Keratinocyte (primary cell): Measurements from ENCODE around the gene VPS9D1. TPM values are rescaled to one million over a fixed set of nuclear protein-coding genes. Genes with fewer than 3 reads are reported as not detected.

Source experiments
- DNase-seq: peaks from one replicate; pipeline ENCODE4 v3.0.0-alpha.2; 2011; ENCODE audit warnings: low read depth, missing footprints, low spot score
- FAIRE-seq: peaks from 2 replicates; lab custom pipeline; 2011; peaks lifted over from hg19 to GRCh38; lab: Jason Lieb, UNC
- H2AFZ ChIP-seq: 2 replicates; pipeline ENCODE4 v1.6.0; 2012; ENCODE audit warnings: low read length, control low read depth, inconsistent platforms; ENCODE audit not compliant: control insufficient read depth
- H3K27ac ChIP-seq: 2 replicates; pipeline ENCODE4 v1.5.1; 2011; ENCODE audit warnings: low read length; ENCODE audit not compliant: control insufficient read depth, insufficient read depth
- H3K27me3 ChIP-seq: 3 replicates; pipeline ENCODE4 v1.6.0; 2011; ENCODE audit warnings: low read length; ENCODE audit not compliant: control insufficient read depth, insufficient read depth; ENCODE audit errors: extremely low read depth
- H3K36me3 ChIP-seq, 2 experiments: 2 replicates in 1 of 2; 3 replicates in 1 of 2; pipeline ENCODE4 v1.5.1; 2011; ENCODE audit warnings: low read length in 2 of 2, mild to moderate bottlenecking in 1 of 2; ENCODE audit not compliant: control insufficient read depth in 2 of 2, insufficient read depth in 2 of 2; ENCODE audit errors: extremely low read depth in 1 of 2
- H3K4me1 ChIP-seq: 3 replicates; pipeline ENCODE4 v1.5.1; 2011; ENCODE audit warnings: low read length; ENCODE audit not compliant: control insufficient read depth, insufficient read depth; ENCODE audit errors: extremely low read depth
- H3K4me2 ChIP-seq: 3 replicates; pipeline ENCODE4 v1.6.0; 2011; ENCODE audit warnings: low read depth, low read length; ENCODE audit not compliant: control insufficient read depth, insufficient read depth; ENCODE audit errors: extremely low read depth
- H3K4me3 ChIP-seq, 3 experiments: fragments of 200-600 bp in 1 of 3; sonication (generic) in 1 of 3; 2 replicates in 2 of 3; 3 replicates in 1 of 3; pipeline ENCODE4 v1.5.1; 2011 to 2016; ENCODE audit warnings: low read length in 3 of 3, mild to moderate bottlenecking in 3 of 3, control low read depth in 2 of 3, inconsistent platforms in 1 of 3, low read depth in 1 of 3, mixed read lengths in 1 of 3, mixed run types in 1 of 3, moderate library complexity in 1 of 3; ENCODE audit not compliant: control insufficient read depth in 2 of 3, insufficient read depth in 2 of 3; ENCODE audit errors: extremely low read depth in 1 of 3
- H3K79me2 ChIP-seq: 2 replicates; pipeline ENCODE4 v1.6.0; 2012; ENCODE audit warnings: low read length; ENCODE audit not compliant: control insufficient read depth, insufficient read depth
- H3K9ac ChIP-seq: 3 replicates; pipeline ENCODE4 v1.6.0; 2011; ENCODE audit warnings: low read length; ENCODE audit not compliant: control insufficient read depth, insufficient read depth; ENCODE audit errors: extremely low read depth
- H3K9me1 ChIP-seq: 3 replicates; pipeline ENCODE4 v1.6.0; 2011; ENCODE audit warnings: low read length; ENCODE audit not compliant: control insufficient read depth, insufficient read depth; ENCODE audit errors: extremely low read depth
- H3K9me3 ChIP-seq: 2 replicates; pipeline ENCODE4 v1.5.1; 2012; ENCODE audit warnings: low read depth, low read length; ENCODE audit not compliant: control insufficient read depth
- H4K20me1 ChIP-seq: 3 replicates; pipeline ENCODE4 v1.6.0; 2011; ENCODE audit warnings: low read length; ENCODE audit not compliant: control insufficient read depth, insufficient read depth; ENCODE audit errors: extremely low read depth
- EZH2 ChIP-seq: IDR thresholded peaks from one replicate; pipeline ENCODE4 v1.6.1; 2012; ENCODE audit warnings: inconsistent platforms, mild to moderate bottlenecking, low read length, moderate library complexity
- dilution Hi-C: fragments of 300-500 bp; cut with MboI; formaldehyde crosslinking; loops from one replicate; pipeline ENCODE4 v1.7.0; 2020; ENCODE audit warnings: low sequenced_read_pairs; ENCODE audit not compliant: extremely low pct_ligation_motif_present
- polyA plus RNA-seq, 5 experiments: library from polyadenylated mRNA; depleted of rRNA in 3 of 5; stranded (reverse) in 3 of 5; stranded (forward) in 1 of 5; unstranded in 1 of 5; fragments of >200 nt; gene quantifications; 1 replicate in 1 of 5; 2 replicates in 3 of 5; 3 replicates in 1 of 5; pipeline versions ENCODE4 v1.2.1 to v1.2.3, GENCODE V29; 2011 to 2012; ENCODE audit warnings: missing spikeins in 2 of 5, low read depth in 1 of 5, low replicate concordance in 1 of 5
- TF ChIP-seq, protein P1 (sequence below), 3 experiments: IDR thresholded peaks in 1 of 3; conservative IDR thresholded peaks in 1 of 3; optimal IDR thresholded peaks in 1 of 3; 2 replicates in 2 of 3; 3 replicates in 1 of 3; pipeline versions ENCODE3 to v1.5.1; 2011; ENCODE audit warnings: low read length in 3 of 3, mild to moderate bottlenecking in 3 of 3, moderate library complexity in 2 of 3, control low read depth in 1 of 3, inconsistent platforms in 1 of 3; ENCODE audit not compliant: insufficient read depth in 2 of 3; ENCODE audit errors: extremely low read depth in 1 of 3

The VPS9D1 gene
- polyA plus RNA-seq, 1 donor (not counting 4 experiments of a cell fraction or from before 2014, with no cell fraction given): 1.6 TPM

GRCh38 chr16:89737341-89738071 lies 16.8 kb upstream of the VPS9D1 start:
- dilution Hi-C loops: no loop called here
- DNase-seq: no peak
- Histone ChIP-seq H3K9me3 (no peaks in the 10 kb centered on the region), H3K4me2 (no peak overlapping the region), H3K36me3 (peaks cover 52 to 53% of the 10 kb centered on the region in 2 experiments), H3K9me1 (no peaks in the 10 kb centered on the region), H3K4me3 (no peak overlapping the region), H3K27ac (no peak overlapping the region), H3K27me3 (no peaks in the 10 kb centered on the region), H3K79me2 (peaks cover 2% of the 10 kb centered on the region), H3K9ac (no peak overlapping the region), H4K20me1 (peaks cover 2% of the 10 kb centered on the region), H2AFZ (no peak overlapping the region), H3K4me1 (no peaks in the 10 kb centered on the region)
- TF ChIP-seq EZH2: no peak
- TF ChIP-seq, protein P1, sequence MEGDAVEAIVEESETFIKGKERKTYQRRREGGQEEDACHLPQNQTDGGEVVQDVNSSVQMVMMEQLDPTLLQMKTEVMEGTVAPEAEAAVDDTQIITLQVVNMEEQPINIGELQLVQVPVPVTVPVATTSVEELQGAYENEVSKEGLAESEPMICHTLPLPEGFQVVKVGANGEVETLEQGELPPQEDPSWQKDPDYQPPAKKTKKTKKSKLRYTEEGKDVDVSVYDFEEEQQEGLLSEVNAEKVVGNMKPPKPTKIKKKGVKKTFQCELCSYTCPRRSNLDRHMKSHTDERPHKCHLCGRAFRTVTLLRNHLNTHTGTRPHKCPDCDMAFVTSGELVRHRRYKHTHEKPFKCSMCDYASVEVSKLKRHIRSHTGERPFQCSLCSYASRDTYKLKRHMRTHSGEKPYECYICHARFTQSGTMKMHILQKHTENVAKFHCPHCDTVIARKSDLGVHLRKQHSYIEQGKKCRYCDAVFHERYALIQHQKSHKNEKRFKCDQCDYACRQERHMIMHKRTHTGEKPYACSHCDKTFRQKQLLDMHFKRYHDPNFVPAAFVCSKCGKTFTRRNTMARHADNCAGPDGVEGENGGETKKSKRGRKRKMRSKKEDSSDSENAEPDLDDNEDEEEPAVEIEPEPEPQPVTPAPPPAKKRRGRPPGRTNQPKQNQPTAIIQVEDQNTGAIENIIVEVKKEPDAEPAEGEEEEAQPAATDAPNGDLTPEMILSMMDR (optimal IDR thresholded peaks at IDR 0.05 in 1 of 3, IDR thresholded peaks at IDR 0.05 in 1 of 3, conservative IDR thresholded peaks at IDR 0.05 in 1 of 3; ENCODE audit: extremely low read depth in 1 of 3, insufficient read depth in 2 of 3, low read length in 3 of 3): no peak
- FAIRE-seq: no peak

- DNase-seq (no peak), FAIRE-seq (no peak)
- Histone ChIP-seq H3K79me2 (peaks cover 2% of the 10 kb centered on the region), H2AFZ (no peak overlapping the region), H3K27ac (no peak overlapping the region), H3K9me3 (no peaks in the 10 kb centered on the region), H4K20me1 (peaks cover 2% of the 10 kb centered on the region), H3K4me2 (no peak overlapping the region), H3K4me3 (no peak overlapping the region), H3K36me3 (peaks cover 52 to 55% of the 10 kb centered on the region in 2 experiments), H3K9me1 (no peaks in the 10 kb centered on the region), H3K9ac (no peak overlapping the region), H3K4me1 (no peaks in the 10 kb centered on the region), H3K27me3 (no peaks in the 10 kb centered on the region)
- dilution Hi-C loops: no loop called here
- TF ChIP-seq, protein P1 (optimal IDR thresholded peaks at IDR 0.05 in 1 of 3, IDR thresholded peaks at IDR 0.05 in 1 of 3, conservative IDR thresholded peaks at IDR 0.05 in 1 of 3; ENCODE audit: extremely low read depth in 1 of 3, insufficient read depth in 2 of 3, low read length in 3 of 3): no peak
- TF ChIP-seq EZH2: no peak
Measured at GRCh38 chr16:89736554-89736953, 15.9 kb upstream of the VPS9D1 start.
